Stimulated activated CD4-positive, alpha-beta T cell treated with anti-CD3 and anti-CD28 coated beads, Interleukin-1b, Interleukin-23, amount 100 ng/mL, for 24 hours (primary cell): ENCODE results near the gene SMYD1.
"Not testable (repeated sequence)": the region's sequence is repeated elsewhere in the genome, so short reads cannot be mapped to it uniquely, and the experiment has no call there.

ENCODE experiments used
- DNase-seq, 4 experiments: peaks; one replicate each; pipeline ENCODE4 v3.0.0-alpha.2; 2020; ENCODE audit warnings: low read depth in 4 of 4, low spot score in 1 of 4

The SMYD1 gene

DNA sequence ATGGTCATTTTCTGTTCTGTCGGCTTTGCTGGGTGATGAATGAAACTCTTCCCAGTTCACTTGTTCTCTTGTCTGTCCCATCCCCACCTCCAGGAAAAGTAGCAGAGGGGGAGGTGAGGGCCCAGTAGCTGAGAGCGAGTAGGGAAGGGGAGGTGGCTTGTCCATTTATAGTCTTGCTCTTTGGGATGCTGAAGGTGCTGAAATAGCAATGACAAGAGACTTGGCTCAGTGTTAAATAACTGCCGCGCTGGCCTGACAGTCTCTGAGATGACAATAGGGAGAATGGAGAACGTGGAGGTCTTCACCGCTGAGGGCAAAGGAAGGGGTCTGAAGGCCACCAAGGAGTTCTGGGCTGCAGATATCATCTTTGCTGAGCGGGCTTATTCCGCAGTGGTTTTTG lies at the start of gene SMYD1:
Gene SMYD1 (plus strand): TSS at position 228 of the 400 bp plus-strand sequence. CDS start 40 bp downstream, at position 268.
- no peak for DNase-seq

DNA sequence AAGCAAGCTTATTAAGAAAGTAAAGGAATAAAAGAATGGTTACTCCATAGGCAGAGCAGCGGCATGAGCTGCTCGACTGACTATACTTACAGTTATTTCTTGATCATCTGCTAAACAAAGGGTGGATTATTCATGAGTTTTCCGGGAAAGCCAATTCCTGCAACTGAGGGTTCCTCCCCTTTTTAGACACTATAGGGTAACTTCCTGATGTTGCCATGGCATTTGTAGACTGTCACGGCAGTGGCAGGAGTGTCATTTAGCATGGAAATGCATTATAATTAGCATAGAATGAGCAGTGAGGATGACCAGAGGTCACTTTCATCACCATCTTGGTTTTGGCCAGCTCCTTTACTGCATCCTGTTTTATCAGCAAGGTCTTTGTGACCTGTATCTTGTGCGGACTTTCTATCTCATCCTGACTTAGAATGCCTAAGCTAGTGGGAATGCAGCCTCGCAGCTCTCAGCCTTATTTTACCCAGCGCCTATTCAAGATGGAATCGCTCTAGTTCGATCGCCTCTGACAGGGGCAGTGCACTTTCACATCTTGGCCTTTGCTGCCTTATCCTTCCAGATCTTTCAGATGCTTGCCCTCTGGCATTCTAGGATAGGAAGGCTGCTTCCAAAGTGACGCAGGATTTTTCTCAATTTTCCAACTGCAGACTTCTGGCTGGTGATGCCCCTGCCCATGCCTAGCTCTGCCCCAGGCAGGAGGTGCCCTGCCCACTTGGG lies 49.4 kb upstream of the SMYD1 start:
- DNase-seq: not testable (repeated sequence)

DNA sequence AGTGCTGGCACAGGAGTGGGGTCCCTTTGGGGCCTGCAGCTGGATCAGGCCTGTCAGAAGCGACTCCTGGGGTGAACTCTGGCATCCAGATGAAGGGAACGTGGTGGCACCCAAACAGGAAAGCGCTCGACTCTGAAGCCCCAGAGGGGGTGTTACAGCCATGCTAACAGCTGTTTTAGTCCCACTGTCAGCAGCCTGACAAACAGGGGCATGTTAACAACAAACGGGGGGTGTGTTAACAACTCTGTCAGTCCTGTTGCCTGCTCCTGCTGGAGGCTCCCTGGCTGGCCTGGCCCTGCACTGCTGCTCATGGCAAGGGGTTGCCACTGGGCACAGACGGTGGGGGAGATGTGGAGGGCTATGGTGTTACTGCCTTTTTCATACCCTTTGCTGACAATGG lies 48.7 kb upstream of the SMYD1 start:
- DNase-seq: no peak

DNA sequence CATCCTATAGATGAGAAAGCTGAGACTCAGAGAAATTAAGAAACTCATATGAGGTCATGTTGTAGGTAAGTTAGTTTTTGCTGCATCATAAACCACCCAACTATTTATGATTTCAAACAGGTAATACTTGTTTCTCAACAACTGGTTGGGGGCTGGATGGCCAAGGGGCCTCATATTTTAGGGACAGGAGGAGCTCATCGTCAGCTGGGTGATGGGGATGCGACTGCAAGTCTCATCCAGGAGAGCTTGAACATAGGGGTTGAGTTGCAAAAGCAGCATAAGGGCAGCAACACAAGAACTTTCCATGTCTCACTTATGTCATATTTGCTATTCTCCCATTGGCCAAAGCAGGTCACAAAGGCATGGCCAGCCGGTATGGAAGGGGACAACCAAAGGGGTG lies 47.6 kb upstream of the SMYD1 start:
- no peak for DNase-seq

DNA sequence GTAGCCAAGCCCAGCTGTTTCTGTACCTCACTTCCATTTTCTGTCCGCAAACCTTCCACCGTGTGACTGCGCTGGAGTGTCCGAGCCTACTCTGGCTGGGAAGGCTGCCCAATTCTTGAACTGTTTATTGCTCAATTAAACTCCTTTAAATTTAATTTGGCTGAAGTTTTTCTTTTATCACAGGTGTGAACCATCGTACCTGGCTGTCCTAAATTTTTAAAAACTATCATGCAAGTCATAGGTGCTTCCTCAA lies 45.0 kb upstream of the SMYD1 start:
- no peak for DNase-seq

DNA sequence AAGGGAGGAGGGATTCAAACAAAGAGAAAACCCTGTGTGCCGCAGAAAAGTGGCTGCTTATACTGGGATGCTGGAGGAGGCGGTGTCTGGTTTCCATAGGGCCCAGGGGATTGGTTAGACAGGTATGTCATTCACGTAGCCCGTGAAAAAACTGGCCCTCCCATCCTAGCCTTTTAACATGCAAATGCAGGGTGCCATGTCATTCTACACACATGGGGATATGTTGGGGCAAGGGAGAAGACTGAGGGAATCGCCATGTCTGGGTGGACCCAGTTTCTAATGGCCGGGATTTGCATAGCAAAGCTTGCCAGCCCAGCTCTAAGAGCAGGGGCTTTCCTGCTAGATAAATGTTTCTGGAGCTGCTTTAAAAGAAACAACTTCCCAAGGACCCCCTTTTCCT lies 43.1 kb upstream of the SMYD1 start:
- no peak for DNase-seq

DNA sequence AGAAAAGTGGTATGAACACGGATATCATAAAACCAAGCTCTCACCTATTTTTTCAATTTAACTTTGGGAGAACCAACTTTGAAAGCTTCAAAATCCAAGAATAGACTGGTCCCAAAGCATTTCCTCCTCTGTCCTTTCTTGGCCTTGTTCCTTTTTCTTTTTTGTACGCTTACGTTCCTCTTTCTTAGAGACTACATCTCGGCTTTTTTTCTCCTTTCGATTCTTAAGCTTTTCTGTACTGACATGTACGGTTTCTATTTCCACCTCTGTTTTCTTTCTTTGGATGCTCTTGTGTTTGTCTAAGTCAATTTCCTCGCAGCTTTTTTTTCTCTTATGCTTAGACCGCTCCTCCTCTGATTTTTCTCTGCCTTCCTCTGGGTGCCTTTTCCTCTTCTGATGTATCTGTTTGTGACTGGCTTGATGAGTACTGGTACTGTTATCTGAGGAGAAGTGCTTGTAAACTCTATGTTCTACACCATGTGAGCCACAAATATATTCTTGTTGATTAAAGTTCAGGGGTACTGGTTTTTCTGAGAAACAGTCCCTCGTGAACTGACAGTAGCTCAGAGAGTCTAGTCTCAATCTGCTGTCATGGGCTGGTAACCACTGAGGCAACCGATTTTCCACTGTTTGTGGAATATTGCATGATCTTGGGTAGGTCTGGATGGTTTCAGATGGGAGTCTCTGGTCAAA lies 39.8 kb upstream of the SMYD1 start:
- DNase-seq: no peak

DNA sequence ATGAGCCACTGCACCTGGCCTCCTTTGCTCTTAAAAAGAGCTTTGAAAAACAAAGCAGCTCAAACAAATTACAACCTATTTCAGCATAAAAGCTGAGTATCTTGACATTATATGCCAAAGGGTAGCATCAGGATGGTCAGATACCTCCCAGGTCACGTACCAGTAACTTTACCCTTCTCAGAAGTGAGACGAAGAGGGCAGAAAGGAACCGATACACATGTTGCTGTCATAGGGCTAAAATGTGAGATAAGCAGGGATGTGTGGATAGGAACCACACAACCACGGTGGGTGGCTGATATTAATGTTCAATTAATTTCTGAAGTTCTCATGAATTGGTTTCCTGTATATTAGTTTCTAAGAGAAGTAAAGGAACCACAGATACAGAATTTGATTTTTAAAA lies 38.7 kb upstream of the SMYD1 start:
- DNase-seq: no peak

DNA sequence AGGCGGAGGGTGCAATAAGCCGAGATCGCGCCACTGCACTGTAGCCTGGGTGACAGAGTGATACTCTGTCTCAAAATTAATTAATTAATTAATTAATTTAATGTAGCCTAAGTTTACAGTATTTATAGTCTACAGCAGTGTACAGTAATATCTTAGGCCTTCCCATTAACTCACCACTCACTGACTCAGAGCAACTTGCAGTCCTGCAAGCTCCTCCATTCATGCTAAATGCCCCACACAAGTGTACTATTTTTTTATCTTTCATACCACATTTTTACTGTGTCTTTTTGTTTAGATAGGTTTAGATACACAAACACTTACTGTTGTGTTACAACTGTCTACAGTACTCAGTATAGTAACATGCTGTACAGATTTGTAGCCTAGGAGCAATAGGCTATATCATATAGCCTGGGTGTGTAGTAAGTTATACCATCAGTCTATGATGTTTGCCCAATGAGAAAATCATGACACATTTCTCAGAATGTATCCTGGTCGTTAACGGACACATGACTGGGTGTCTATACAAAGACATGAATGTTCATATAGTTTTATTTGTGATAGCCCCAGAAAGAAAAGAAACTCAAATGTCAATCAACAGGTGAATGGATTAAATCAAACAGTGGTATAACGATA lies 35.4 kb upstream of the SMYD1 start:
- DNase-seq: no peak

DNA sequence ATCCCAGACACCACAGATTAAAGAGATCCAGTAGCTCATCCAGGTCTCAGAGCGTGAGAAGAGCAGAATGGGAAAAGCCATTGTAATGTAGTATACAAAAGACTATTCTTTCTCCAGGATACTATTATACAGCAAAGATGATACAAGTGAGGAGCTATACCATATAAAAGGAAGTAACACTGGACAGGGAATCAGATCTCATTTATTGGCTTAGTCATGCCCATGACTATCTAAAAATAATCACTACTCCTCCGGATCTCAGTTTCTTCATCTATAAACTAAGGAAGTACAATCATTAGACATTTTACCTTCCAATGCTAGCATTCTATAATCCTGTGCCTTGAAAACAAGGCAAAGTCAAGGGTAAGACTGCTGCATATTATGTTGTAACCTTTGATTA lies 31.4 kb upstream of the SMYD1 start:
- no peak for DNase-seq

DNA sequence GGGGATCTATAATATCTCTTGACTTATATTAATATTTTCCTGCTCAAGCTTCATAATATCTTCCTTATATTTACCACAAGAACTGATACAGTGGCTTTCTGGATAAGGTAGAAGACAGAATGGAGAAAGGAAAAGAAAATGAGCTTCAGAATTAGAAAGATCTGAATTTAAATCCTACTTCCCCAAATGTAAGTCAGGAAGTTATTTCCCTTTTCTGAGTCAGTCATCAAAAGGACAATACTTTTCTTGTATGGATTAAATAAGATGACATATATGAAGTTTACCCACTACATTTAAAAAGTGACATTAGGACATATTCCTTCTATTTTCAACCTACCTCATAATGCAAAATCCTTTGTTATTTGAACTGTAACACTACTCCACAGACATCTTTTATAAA lies 31.0 kb upstream of the SMYD1 start:
- DNase-seq: no peak

DNA sequence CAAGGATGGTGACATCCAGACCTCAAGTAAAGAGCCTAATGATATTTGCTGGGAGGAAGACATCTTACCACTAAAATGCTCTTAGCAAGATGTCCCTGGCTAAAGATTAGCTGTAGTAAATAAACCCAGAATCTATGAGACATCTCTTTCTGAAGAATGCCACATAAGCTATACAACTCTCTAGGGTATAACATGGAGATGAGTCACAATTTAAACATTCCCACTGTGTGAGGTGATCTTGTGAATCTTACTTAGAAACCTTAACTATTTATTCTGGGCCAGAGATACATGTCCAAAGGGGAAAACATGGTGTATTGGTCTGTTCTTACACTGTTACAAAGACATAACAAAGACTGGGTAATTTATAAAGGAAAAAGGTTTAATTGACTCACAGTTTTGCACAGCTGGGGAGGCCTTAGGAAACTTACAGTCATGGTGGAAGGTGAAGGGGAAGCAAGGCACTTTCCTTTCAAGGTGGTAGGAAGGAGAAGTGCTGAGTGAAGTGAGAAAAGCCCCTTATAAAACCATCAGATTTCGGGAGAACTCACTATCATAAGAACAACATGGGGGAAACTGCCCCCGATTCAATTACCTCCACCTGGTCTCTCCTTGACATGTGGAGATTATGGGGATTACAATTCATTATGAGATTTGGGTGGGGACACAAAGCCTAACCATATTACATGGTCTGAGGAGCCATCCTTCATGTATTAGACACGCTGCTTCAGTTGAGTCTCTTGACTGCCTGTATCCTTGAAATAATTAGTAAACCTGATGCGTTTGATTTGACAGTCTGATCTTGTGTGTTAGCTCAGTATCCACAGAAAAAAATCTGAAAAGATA lies 29.1 kb upstream of the SMYD1 start:
- DNase-seq: no peak

DNA sequence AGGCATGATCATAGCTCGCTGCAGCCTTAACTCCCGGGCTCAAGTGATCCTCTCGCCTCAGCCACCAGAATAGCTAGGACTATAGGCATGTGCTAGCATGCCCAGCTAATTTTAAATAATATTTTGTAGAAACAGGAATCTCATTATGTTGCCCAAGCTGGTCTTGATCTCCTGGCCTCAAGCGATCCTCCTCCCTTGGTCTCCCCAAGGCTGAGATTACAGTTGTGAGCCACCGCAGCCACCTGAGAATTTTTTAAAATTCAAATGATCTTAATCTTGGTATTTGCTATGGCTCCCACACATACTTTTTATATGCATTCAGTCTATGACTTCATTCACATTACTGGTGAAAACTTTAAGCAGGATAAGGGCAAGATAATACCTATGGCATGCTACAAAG lies 25.1 kb upstream of the SMYD1 start:
- no peak for DNase-seq

DNA sequence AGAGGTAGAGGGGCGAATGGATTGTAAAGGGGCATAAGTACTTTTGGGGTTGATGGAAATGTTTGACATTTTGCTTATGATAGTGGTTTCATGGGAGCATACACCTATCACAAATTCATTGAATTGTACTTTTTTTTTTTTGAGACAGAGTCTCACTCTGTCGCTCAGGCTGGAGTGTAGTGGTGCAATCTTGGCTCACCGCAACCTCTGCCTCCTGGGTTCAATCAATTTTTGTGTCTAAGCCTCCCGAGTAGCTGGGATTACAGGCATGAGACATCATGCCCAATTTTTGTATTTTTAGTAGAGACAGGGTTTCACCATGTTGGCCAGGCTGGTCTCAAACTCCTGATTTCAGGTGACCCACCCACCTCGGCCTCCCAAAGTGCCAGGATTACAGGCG lies 22.1 kb upstream of the SMYD1 start:
- DNase-seq: not testable (repeated sequence)

DNA sequence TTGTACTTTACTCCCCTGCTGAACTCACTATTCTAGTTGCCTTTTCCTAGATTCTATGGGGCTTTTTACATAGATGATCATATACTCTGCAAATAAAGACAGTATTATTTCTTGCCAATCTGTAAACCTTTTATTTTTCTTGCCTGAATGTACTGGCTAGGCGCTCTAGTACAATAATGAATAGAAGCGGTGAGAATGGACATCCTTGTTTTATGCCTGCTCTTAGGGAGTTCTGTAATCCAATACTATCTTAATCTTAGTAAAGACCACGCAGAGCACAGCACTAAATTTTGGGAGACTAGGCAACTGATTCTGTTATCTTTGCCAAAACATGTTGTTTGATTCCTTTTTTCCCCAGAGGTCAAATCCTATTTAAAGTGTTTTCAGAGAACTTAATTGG lies 19.1 kb upstream of the SMYD1 start:
- no peak for DNase-seq

DNA sequence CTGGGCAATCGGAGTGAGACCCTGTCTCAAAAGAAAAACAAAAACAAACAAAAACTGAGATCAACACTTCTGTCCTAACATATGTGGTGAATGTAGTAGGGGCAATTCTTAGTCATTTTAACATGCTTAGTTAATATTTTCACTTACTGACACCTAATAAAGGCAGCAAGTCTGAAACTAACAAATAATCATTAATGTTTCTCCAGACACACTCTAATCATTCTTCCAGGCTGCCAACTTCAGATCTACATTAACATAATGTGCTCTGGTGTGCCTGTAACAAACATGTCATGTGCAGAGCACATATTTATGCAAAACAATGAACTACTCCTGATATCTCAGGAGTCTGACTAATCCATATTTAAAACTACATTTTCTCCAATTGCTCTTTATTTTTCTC lies 18.0 kb upstream of the SMYD1 start:
- DNase-seq: no peak

DNA sequence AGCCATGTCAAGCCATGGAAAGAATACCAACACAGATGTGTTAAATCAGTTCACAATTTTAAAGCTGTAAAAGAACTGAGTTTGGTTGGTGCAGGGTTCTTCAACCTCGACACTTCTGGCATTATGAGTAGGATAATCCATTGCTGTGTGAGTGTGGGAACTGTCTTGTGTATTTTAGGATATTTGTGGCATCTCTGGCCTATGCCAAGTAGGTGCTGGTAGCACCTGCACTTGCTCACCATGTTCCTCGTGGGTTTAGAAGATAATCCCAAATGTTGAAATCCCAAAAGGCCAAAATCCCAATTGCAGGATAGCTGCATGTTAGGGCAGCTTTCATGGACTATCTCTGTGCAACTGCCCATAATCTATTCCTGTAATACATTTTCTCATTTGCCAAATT lies 15.8 kb upstream of the SMYD1 start:
- DNase-seq: no peak

DNA sequence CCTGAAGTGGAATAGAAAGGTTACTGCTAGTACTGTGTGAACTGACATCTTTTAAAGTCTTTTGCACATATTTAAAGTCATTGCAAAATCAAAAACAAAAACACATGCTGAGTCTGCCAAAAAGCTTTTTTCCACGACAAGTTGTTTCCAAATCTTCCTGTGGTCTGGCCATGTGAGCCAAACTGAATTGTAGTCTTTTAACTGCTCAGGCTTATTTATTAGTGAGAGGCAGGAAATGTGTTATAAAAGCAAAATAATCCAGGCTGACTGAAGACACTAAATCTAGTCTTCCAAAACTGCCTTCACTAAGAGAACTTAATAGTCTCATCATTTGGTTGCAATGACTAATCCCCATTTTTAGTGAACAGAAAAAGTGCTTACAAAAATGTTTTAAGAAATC lies 14.3 kb upstream of the SMYD1 start:
- DNase-seq: no peak

DNA sequence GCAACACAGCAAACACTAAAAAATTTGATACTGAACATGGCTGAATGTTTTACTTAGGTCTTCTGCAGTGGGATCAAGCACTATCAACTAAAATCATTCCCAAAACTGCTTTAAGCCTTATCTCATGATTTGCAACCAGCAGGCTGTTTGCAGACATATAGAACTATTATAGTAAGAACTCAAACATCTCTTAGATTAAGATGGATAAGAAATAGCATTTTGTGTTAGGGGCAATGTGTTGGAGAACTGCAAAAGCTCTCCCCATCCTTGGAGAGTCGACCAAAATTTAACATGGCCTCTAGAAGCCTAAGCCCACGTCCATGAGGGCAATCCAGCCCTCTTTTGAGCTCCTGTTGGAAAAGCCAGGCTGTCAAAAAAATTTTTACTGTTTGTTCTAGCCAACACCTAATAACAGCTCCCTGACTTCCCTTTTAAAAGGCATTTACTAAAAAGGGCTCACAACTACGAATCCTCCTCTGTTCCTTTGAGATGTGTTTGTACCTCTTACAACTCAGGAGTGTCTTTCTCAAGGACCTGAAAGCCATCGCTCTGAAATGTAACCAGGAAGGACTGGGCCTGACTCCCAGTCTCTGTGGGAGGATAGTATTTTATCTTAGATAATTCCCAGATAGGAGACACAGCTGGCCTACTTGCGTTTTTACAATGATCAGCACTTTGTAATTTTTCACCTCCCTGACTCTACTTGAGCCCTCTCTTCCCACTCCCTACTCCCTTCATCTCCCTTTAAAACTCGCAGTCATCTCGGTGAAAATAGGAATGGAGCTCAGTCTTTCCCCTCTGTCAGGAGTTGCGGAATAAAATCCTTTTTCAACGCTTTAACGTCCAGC lies 13.5 kb upstream of the SMYD1 start:
- no peak for DNase-seq

DNA sequence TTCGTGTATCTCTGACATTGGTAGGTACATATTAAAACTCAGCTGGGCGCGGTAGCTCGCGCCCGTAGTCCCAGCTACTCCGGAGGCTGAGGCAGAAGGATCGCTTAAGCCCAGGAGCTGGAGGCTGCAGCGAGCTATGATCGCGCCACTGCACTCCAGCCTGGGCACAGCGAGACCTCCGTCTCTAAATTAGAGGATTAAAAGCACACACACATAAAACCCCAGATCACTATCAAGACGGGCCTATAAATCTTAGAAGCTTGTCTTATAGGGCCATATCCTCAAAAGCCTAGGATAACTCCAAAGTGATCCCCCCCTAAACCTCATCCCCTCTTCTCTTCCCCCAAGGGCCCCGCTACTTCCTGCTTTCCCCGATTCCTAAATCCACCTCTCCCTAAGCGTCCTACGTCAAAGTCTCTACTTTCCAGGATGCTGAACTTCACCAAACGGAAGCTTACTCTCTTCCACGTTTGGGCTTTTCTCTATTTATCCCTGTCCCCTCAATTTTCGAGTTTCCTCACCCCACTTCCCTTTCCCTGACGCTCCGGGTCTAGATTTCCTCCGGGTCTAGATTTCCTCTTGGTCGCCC lies 12.7 kb upstream of the SMYD1 start:
- DNase-seq: no peak
